Measurements from ENCODE around the gene PRKCA. TPM values are rescaled to one million over a fixed set of nuclear protein-coding genes. Genes with fewer than 3 reads are reported as not detected.

The PRKCA gene
- total RNA-seq, 2 donors from 2014 or later: 8.3 to 26.5 TPM

- WGBS: 65% methylated on average over 3 of the region's 3 CpGs
- H3K4me1 ChIP-seq (replicated peaks): no peaks in the 10 kb centered on the region
- DNase-seq (ENCODE audit: low spot score): no peak
- H3K27me3 ChIP-seq (replicated peaks; ENCODE audit: insufficient read depth): no peaks in the 10 kb centered on the region
- TF ChIP-seq POLR2A (IDR thresholded peaks at IDR 0.05): no peak
- no peaks in the 10 kb centered on the region for H3K9me3 ChIP-seq
- H3K36me3 ChIP-seq: no peaks in the 10 kb centered on the region
- no peak overlapping the region for H3K27ac ChIP-seq
- intact Hi-C loops (cut with DNase I): no loop called here
- no peak overlapping the region for H3K4me3 ChIP-seq
These were observed 330.3 kb downstream of the PRKCA start for GRCh38 chr17:66632731-66633130.

- no peak overlapping the region for H3K4me3 ChIP-seq
- H3K4me1 ChIP-seq (replicated peaks): no peaks in the 10 kb centered on the region
- H3K27ac ChIP-seq: no peak overlapping the region
- intact Hi-C loops (cut with DNase I): no loop called here
- H3K36me3 ChIP-seq: no peaks in the 10 kb centered on the region
- no peak for DNase-seq (ENCODE audit: low spot score)
- H3K27me3 ChIP-seq (replicated peaks; ENCODE audit: insufficient read depth): no peaks in the 10 kb centered on the region
- no peaks in the 10 kb centered on the region for H3K9me3 ChIP-seq
- no peak for TF ChIP-seq POLR2AphosphoS5 (IDR thresholded peaks at IDR 0.05)
- TF ChIP-seq CTCF (IDR thresholded peaks at IDR 0.05): no peak
- 81% methylated on average over 3 of the region's 3 CpGs for WGBS
These were observed 331.0 kb downstream of the PRKCA start for GRCh38 chr17:66633317-66633965.

GRCh38 chr17:66634193-66634592, 331.8 kb downstream of the PRKCA start:
- TF ChIP-seq POLR2A (IDR thresholded peaks at IDR 0.05) (no peak), CTCF (IDR thresholded peaks at IDR 0.05) (no peak), POLR2AphosphoS5 (IDR thresholded peaks at IDR 0.05) (no peak)
- no peak overlapping the region for H3K4me3 ChIP-seq
- 85% methylated on average over 1 of the region's 1 CpG for WGBS
- DNase-seq (ENCODE audit: low spot score): no peak
- no peaks in the 10 kb centered on the region for H3K36me3 ChIP-seq
- no peaks in the 10 kb centered on the region for H3K4me1 ChIP-seq (replicated peaks)
- no peak overlapping the region for H3K27ac ChIP-seq
- intact Hi-C loops (cut with DNase I): no loop called here
- H3K27me3 ChIP-seq (replicated peaks; ENCODE audit: insufficient read depth): no peaks in the 10 kb centered on the region
- H3K9me3 ChIP-seq: no peaks in the 10 kb centered on the region

- Histone ChIP-seq H3K9me3 (no peaks in the 10 kb centered on the region), H3K4me3 (no peak overlapping the region), H3K27ac (no peak overlapping the region), H3K27me3 (replicated peaks; ENCODE audit: insufficient read depth) (no peaks in the 10 kb centered on the region), H3K4me1 (replicated peaks) (no peaks in the 10 kb centered on the region), H3K36me3 (no peaks in the 10 kb centered on the region)
- TF ChIP-seq POLR2A (IDR thresholded peaks at IDR 0.05): no peak
- TF ChIP-seq POLR2AphosphoS5 (IDR thresholded peaks at IDR 0.05): no peak
- TF ChIP-seq CTCF (IDR thresholded peaks at IDR 0.05): no peak
- intact Hi-C loops (cut with DNase I): no loop called here
- 82% methylated on average over 7 of the region's 7 CpGs for WGBS
- no peak for DNase-seq (ENCODE audit: low spot score)
These were observed 333.1 kb downstream of the PRKCA start for GRCh38 chr17:66635386-66636045.

- Histone ChIP-seq H3K27me3 (replicated peaks; ENCODE audit: insufficient read depth) (no peaks in the 10 kb centered on the region), H3K27ac (no peak overlapping the region), H3K4me3 (no peak overlapping the region), H3K9me3 (no peaks in the 10 kb centered on the region), H3K4me1 (replicated peaks) (no peaks in the 10 kb centered on the region), H3K36me3 (no peaks in the 10 kb centered on the region)
- no peak for DNase-seq (ENCODE audit: low spot score)
- TF ChIP-seq POLR2AphosphoS5 (IDR thresholded peaks at IDR 0.05): no peak
- TF ChIP-seq POLR2A (IDR thresholded peaks at IDR 0.05): no peak
- no peak for TF ChIP-seq CTCF (IDR thresholded peaks at IDR 0.05)
- WGBS: 67% methylated on average over 4 of the region's 4 CpGs
- intact Hi-C loops (cut with DNase I): no loop called here
These were observed 333.7 kb downstream of the PRKCA start for GRCh38 chr17:66636111-66636510.

Measured in prostate gland (tissue), 2 donors.